ENCODE results near the gene SPEG. TPM values are rescaled to one million over a fixed set of nuclear protein-coding genes. Genes with fewer than 3 reads are reported as not detected.

The SPEG gene
- total RNA-seq, 1 experiment from 2014 or later = 30.7 TPM

GRCh38 chr2:219547621-219548020 is 113.0 kb downstream of the SPEG start:
- Histone ChIP-seq H3K4me3 (ENCODE audit: low read length) (no peak overlapping the region), H3K36me3 (ENCODE audit: low read depth, low read length) (no peaks in the 10 kb centered on the region), H2AFZ (ENCODE audit: low read length) (no peak overlapping the region), H3K9me3 (ENCODE audit: low read length) (no peaks in the 10 kb centered on the region), H3K9me2 (replicated peaks; ENCODE audit: low read length) (no peaks in the 10 kb centered on the region), H3K79me2 (ENCODE audit: low read length) (peaks cover 6% of the 10 kb centered on the region), H3K27me3 (ENCODE audit: low read length) (no peaks in the 10 kb centered on the region), H4K20me1 (ENCODE audit: low read length) (no peaks in the 10 kb centered on the region), H3F3A (ENCODE audit: low read length, unreplicated experiment) (no peaks in the 10 kb centered on the region), H3K27ac (ENCODE audit: low read length) (no peak overlapping the region), H3K4me1 (ENCODE audit: insufficient read depth, low read length) (peaks cover 4% of the 10 kb centered on the region; the same call in 1 of the 2 replicates), H3K4me2 (ENCODE audit: low read length) (no peak overlapping the region), H3K9ac (ENCODE audit: low read length) (no peak overlapping the region)
- ChIA-PET POLR2A (ENCODE audit: unreplicated experiment) (no interaction called here), CTCF (no interaction called here)
- BruUV-seq (replicated peaks) = no TSS peak
- TF ChIP-seq CTCF (conservative IDR thresholded peaks at IDR 0.05; ENCODE audit: low read depth, low read length) = no peak
- TF ChIP-seq EZH2 (IDR thresholded peaks at IDR 0.05; ENCODE audit: low read length, unreplicated experiment) = no peak
- no peak for TF ChIP-seq EZH2phosphoT487 (IDR thresholded peaks at IDR 0.05; ENCODE audit: borderline replicate concordance, low read length)
- intact Hi-C loops (cut with micrococcal nuclease) = no loop called here
- DNase-seq (no peak), ATAC-seq (no peak)

Other genes with a start within 250 kb of the SPEG start
- 47.5 and 49.5 TPM in 2 replicates for gene ZFAND2B, start 228.1 kb upstream of the SPEG start, total RNA-seq (2014; rRNA removed)
- 21.1 and 23.9 TPM in 2 replicates for gene ABCB6, start 215.9 kb upstream of the SPEG start, total RNA-seq (2014; rRNA removed)
- gene ATG9A, start 205.2 kb upstream of the SPEG start, total RNA-seq (2014; rRNA removed) = 59.6 and 77.2 TPM in 2 replicates
- 67.9 and 78.5 TPM in 2 replicates for gene ANKZF1, start 205.0 kb upstream of the SPEG start, total RNA-seq (2014; rRNA removed)
- gene GLB1L, start 189.4 kb upstream of the SPEG start, total RNA-seq (2014; rRNA removed) = 6.0 and 6.1 TPM in 2 replicates
- gene STK16, start 189.4 kb upstream of the SPEG start, total RNA-seq (2014; rRNA removed) = 13.8 and 16.3 TPM in 2 replicates
- gene TUBA4B, start 181.6 kb upstream of the SPEG start, total RNA-seq (2014; rRNA removed) = not detected in 2 replicates
- gene TUBA4A, start 180.9 kb upstream of the SPEG start, total RNA-seq (2014; rRNA removed) = 75.4 and 87.9 TPM in 2 replicates
- gene DNAJB2, start 155.5 kb upstream of the SPEG start, total RNA-seq (2014; rRNA removed) = 62.3 and 98.4 TPM in 2 replicates
- 0.07 TPM in 1 of 2 replicates, not detected in the other for gene PTPRN, start 125.4 kb upstream of the SPEG start, total RNA-seq (2014; rRNA removed)
- not detected in 2 replicates for gene RESP18, start 102.1 kb upstream of the SPEG start, total RNA-seq (2014; rRNA removed)
- gene DNPEP, start 46.9 kb upstream of the SPEG start, total RNA-seq (2014; rRNA removed) = 86.2 and 114 TPM in 2 replicates
- gene DES, start 16.5 kb upstream of the SPEG start, total RNA-seq (2014; rRNA removed) = not detected in 2 replicates
- 78.1 and 85.7 TPM in 2 replicates for gene GMPPA, start 64.0 kb downstream of the SPEG start, total RNA-seq (2014; rRNA removed)
- gene ASIC4, start 79.6 kb downstream of the SPEG start, total RNA-seq (2014; rRNA removed) = 0.11 TPM in 1 of 2 replicates, not detected in the other
- 139 and 210 TPM in 2 replicates for gene CHPF, start 109.0 kb downstream of the SPEG start, total RNA-seq (2014; rRNA removed)
- gene TMEM198, start 109.2 kb downstream of the SPEG start, total RNA-seq (2014; rRNA removed) = 1.1 and 5.2 TPM in 2 replicates
- gene OBSL1, start 136.7 kb downstream of the SPEG start, total RNA-seq (2014; rRNA removed) = 122 and 148 TPM in 2 replicates
- gene INHA, start 137.5 kb downstream of the SPEG start, total RNA-seq (2014; rRNA removed) = 1.3 and 1.5 TPM in 2 replicates
- 17.7 and 26.4 TPM in 2 replicates for gene STK11IP, start 163.0 kb downstream of the SPEG start, total RNA-seq (2014; rRNA removed)
- gene SLC4A3, start 192.8 kb downstream of the SPEG start, total RNA-seq (2014; rRNA removed) = 11.6 and 14.3 TPM in 2 replicates

All from PC-3 (cell line).